H1 (cell line): ENCODE measurements around the gene SV2B. TPM values are rescaled to one million over a fixed set of nuclear protein-coding genes. Genes with fewer than 3 reads are reported as not detected.

Experiments used
- CTCF ChIA-PET: fragments of 300-600 bp; sonication (Branson Sonifier 250); formaldehyde crosslinking; loops from one replicate; lab custom pipeline; 2021; ENCODE audit not compliant: partially characterized antibody; lab: Charles Lee
- POLR2A ChIA-PET: fragments of 300-600 bp; sonication (Branson Sonifier 250); formaldehyde crosslinking; loops from one replicate; lab custom pipeline; 2021; ENCODE audit warnings: inconsistent platforms; ENCODE audit not compliant: partially characterized antibody; lab: Charles Lee
- DNase-seq, 2 experiments: peaks; one replicate each; pipeline versions ENCODE4 v3.0.0 to v3.0.0-alpha.2; 2010 to 2022; ENCODE audit warnings: low spot score in 2 of 2, low read depth in 1 of 2, mixed read lengths in 1 of 2
- FAIRE-seq: peaks from 2 replicates; lab custom pipeline; 2011; peaks lifted over from hg19 to GRCh38; lab: Jason Lieb, UNC
- H2AFZ ChIP-seq: 2 replicates; pipeline ENCODE4 v1.8.1; 2012; ENCODE audit warnings: low read length, inconsistent platforms
- H2AK5ac ChIP-seq: 2 replicates; pipeline ENCODE4 v1.6.1; 2013; ENCODE audit warnings: low read depth, low read length
- H2BK120ac ChIP-seq: replicated peaks from 2 replicates; pipeline ENCODE3; 2013; ENCODE audit warnings: low read depth, low read length, inconsistent platforms
- H2BK12ac ChIP-seq: 2 replicates; pipeline ENCODE4 v1.6.1; 2013; ENCODE audit warnings: low read depth, low read length
- H2BK15ac ChIP-seq: 2 replicates; pipeline ENCODE4 v1.6.1; 2013; ENCODE audit warnings: low read length
- H2BK20ac ChIP-seq: 2 replicates; pipeline ENCODE4 v1.6.1; 2013; ENCODE audit warnings: low read length
- H2BK5ac ChIP-seq: 2 replicates; pipeline ENCODE4 v1.6.1; 2013; ENCODE audit warnings: low read depth, low read length
- H3K14ac ChIP-seq: 2 replicates; pipeline ENCODE4 v1.6.1; 2013; ENCODE audit warnings: inconsistent platforms; ENCODE audit not compliant: insufficient read length
- H3K18ac ChIP-seq: 2 replicates; pipeline ENCODE4 v1.6.1; 2013; ENCODE audit warnings: low read length; ENCODE audit errors: extremely low read depth
- H3K23ac ChIP-seq: 2 replicates; pipeline ENCODE4 v1.6.1; 2013; ENCODE audit warnings: inconsistent platforms; ENCODE audit not compliant: insufficient read length
- H3K23me2 ChIP-seq: 2 replicates; pipeline ENCODE4 v1.6.1; 2013; ENCODE audit warnings: low read depth, low read length
- H3K27ac ChIP-seq: 2 replicates; pipeline ENCODE4 v1.6.1; 2011; ENCODE audit warnings: low read depth, low read length, inconsistent platforms
- H3K27me3 ChIP-seq, 4 experiments: replicated peaks in 1 of 4; 1 replicate in 1 of 4; 2 replicates in 3 of 4; pipeline versions ENCODE4 v1.6.1 to v1.8.1; 2011 to 2013; ENCODE audit warnings: low read length in 3 of 4, mild to moderate bottlenecking in 3 of 4, inconsistent platforms in 2 of 4, mixed read lengths in 2 of 4, moderate library complexity in 1 of 4; ENCODE audit not compliant: control insufficient read depth in 3 of 4, insufficient read depth in 3 of 4; ENCODE audit errors: extremely low read depth in 1 of 4
- H3K36me3 ChIP-seq, 4 experiments: 2 replicates each; pipeline versions ENCODE4 v1.6.1 to v1.8.1; 2011 to 2013; ENCODE audit warnings: mild to moderate bottlenecking in 4 of 4, low read length in 3 of 4, moderate library complexity in 2 of 4, control low read depth in 1 of 4, inconsistent platforms in 1 of 4; ENCODE audit not compliant: insufficient read depth in 4 of 4, control insufficient read depth in 2 of 4
- H3K4ac ChIP-seq: replicated peaks from 2 replicates; pipeline ENCODE3; 2013; ENCODE audit warnings: low read length, low read depth, mixed read lengths, inconsistent platforms; ENCODE audit not compliant: insufficient read length
- H3K4me1 ChIP-seq, 4 experiments: replicated peaks in 1 of 4; 1 replicate in 1 of 4; 2 replicates in 3 of 4; pipeline versions ENCODE4 v1.6.1 to v1.8.1; 2011 to 2013; ENCODE audit warnings: low read length in 3 of 4, inconsistent platforms in 2 of 4, mixed read lengths in 1 of 4; ENCODE audit not compliant: insufficient read depth in 4 of 4, control insufficient read depth in 3 of 4
- H3K4me2 ChIP-seq, 2 experiments: 2 replicates each; pipeline versions ENCODE4 v1.6.1 to v1.8.1; 2011 to 2013; ENCODE audit warnings: low read depth in 2 of 2, low read length in 2 of 2, control low read depth in 1 of 2, inconsistent platforms in 1 of 2, mild to moderate bottlenecking in 1 of 2; ENCODE audit not compliant: insufficient read depth in 1 of 2
- H3K4me3 ChIP-seq, 4 experiments: fragments of 200-600, 300-600 bp in 1 of 4; sonication (generic), shearing (Covaris generic), sonication (Bioruptor Twin) in 1 of 4; 2 replicates each; pipeline versions ENCODE4 v1.5.1 to v1.8.1; 2011 to 2016; ENCODE audit warnings: low read length in 4 of 4, low read depth in 3 of 4, control low read depth in 2 of 4, inconsistent platforms in 2 of 4, mild to moderate bottlenecking in 2 of 4, mixed read lengths in 1 of 4, moderate library complexity in 1 of 4; ENCODE audit not compliant: insufficient read depth in 2 of 4; ENCODE audit errors: extremely low read depth in 1 of 4
- H3K56ac ChIP-seq: replicated peaks from 2 replicates; pipeline ENCODE3; 2013; ENCODE audit warnings: low read depth, mild to moderate bottlenecking, mixed read lengths, low read length, inconsistent platforms; ENCODE audit not compliant: insufficient read length
- H3K79me1 ChIP-seq: 2 replicates; pipeline ENCODE4 v1.6.1; 2013; ENCODE audit warnings: low read depth, low read length, control low read depth
- H3K79me2 ChIP-seq, 2 experiments: 2 replicates each; pipeline versions ENCODE4 v1.6.1 to v1.8.1; 2012 to 2013; ENCODE audit warnings: low read length in 2 of 2, mild to moderate bottlenecking in 2 of 2, inconsistent platforms in 1 of 2; ENCODE audit not compliant: insufficient read depth in 2 of 2, control insufficient read depth in 1 of 2
- H3K9ac ChIP-seq, 4 experiments: replicated peaks in 1 of 4; 1 replicate in 1 of 4; 2 replicates in 3 of 4; pipeline versions ENCODE4 v1.6.1 to v1.8.1; 2011 to 2013; ENCODE audit warnings: low read depth in 3 of 4, low read length in 3 of 4, control low read depth in 2 of 4, mild to moderate bottlenecking in 2 of 4, moderate library complexity in 2 of 4, inconsistent platforms in 1 of 4; ENCODE audit errors: extremely low read depth in 1 of 4
- H3K9me3 ChIP-seq, 2 experiments: 2 replicates each; pipeline versions ENCODE4 v1.6.1 to v1.8.1; 2012 to 2013; ENCODE audit warnings: mild to moderate bottlenecking in 2 of 2, moderate library complexity in 2 of 2, control low read depth in 1 of 2, inconsistent platforms in 1 of 2, low read depth in 1 of 2, low read length in 1 of 2, mixed read lengths in 1 of 2; ENCODE audit not compliant: insufficient read depth in 2 of 2
- H4K20me1 ChIP-seq, 2 experiments: replicated peaks in 1 of 2; 2 replicates each; pipeline versions ENCODE3 to v1.8.1; 2011 to 2013; ENCODE audit warnings: inconsistent platforms in 2 of 2, low read length in 2 of 2, mild to moderate bottlenecking in 1 of 2; ENCODE audit not compliant: insufficient read depth in 2 of 2, control insufficient read depth in 1 of 2
- H4K5ac ChIP-seq: 2 replicates; pipeline ENCODE4 v1.6.1; 2013; ENCODE audit warnings: low read length, low read depth, mixed read lengths, inconsistent platforms; ENCODE audit not compliant: insufficient read length
- H4K8ac ChIP-seq: 2 replicates; pipeline ENCODE4 v1.8.0; 2013; ENCODE audit warnings: mild to moderate bottlenecking, moderate library complexity, low read length, inconsistent platforms; ENCODE audit not compliant: insufficient read depth; ENCODE audit errors: extremely low read depth
- H4K91ac ChIP-seq: replicated peaks from 2 replicates; pipeline ENCODE3; 2013; ENCODE audit warnings: low read length, mixed read lengths, inconsistent platforms; ENCODE audit not compliant: insufficient read length
- BRCA1 ChIP-seq: IDR thresholded peaks from 2 replicates; pipeline ENCODE4 v1.6.1; 2012; ENCODE audit warnings: low read depth, low read length, improper control_type of control experiment
- CREB1 ChIP-seq: IDR thresholded peaks from 2 replicates; pipeline ENCODE4 v1.6.1; 2012; ENCODE audit warnings: inconsistent platforms
- EGR1 ChIP-seq: IDR thresholded peaks from 2 replicates; pipeline ENCODE4 v1.6.1; 2011; ENCODE audit warnings: low read depth, low read length, borderline replicate concordance
- EZH2 ChIP-seq: fragments of 200-600 bp; sonication (generic); IDR thresholded peaks from 2 replicates; pipeline ENCODE4 v1.7.1; 2012; ENCODE audit warnings: low read depth, mild to moderate bottlenecking, moderate library complexity, low read length, inconsistent platforms; ENCODE audit not compliant: severe bottlenecking
- FOSL1 ChIP-seq: IDR thresholded peaks from 2 replicates; pipeline ENCODE4 v1.6.1; 2011; ENCODE audit warnings: mild to moderate bottlenecking, low read depth, low read length, moderate library complexity; ENCODE audit not compliant: insufficient read depth
- GTF2F1 ChIP-seq: IDR thresholded peaks from 2 replicates; pipeline ENCODE4 v1.6.1; 2012; ENCODE audit warnings: low read depth, low read length, improper control_type of control experiment, borderline replicate concordance
- NANOG ChIP-seq: IDR thresholded peaks from 2 replicates; pipeline ENCODE4 v1.6.1; 2011; ENCODE audit warnings: low read length, low read depth, mild to moderate bottlenecking, inconsistent platforms; ENCODE audit not compliant: insufficient read depth, poor library complexity, severe bottlenecking
- NRF1 ChIP-seq: IDR thresholded peaks from 2 replicates; pipeline ENCODE4 v1.6.1; 2011; ENCODE audit warnings: mild to moderate bottlenecking, low read depth, low read length, improper control_type of control experiment
- PHF8 ChIP-seq: fragments of 200-600 bp; sonication (generic); conservative IDR thresholded peaks from 2 replicates; pipeline ENCODE4 v1.7.1; 2012; ENCODE audit warnings: low read depth, mild to moderate bottlenecking, inconsistent platforms, low read length, moderate library complexity
- POU5F1 ChIP-seq: IDR thresholded peaks from 2 replicates; pipeline ENCODE4 v1.6.1; 2011; ENCODE audit warnings: low read depth, mild to moderate bottlenecking, low read length, moderate library complexity
- RAD21 ChIP-seq, 2 experiments: IDR thresholded peaks in 1 of 2; conservative IDR thresholded peaks in 1 of 2; 2 replicates each; pipeline ENCODE4 v1.6.1; 2011; ENCODE audit warnings: low read depth in 2 of 2, low read length in 2 of 2, improper control_type of control experiment in 1 of 2, inconsistent platforms in 1 of 2, mild to moderate bottlenecking in 1 of 2, moderate library complexity in 1 of 2
- RBBP5 ChIP-seq: IDR thresholded peaks from 2 replicates; pipeline ENCODE4 v1.7.1; 2012; ENCODE audit warnings: low read depth, mild to moderate bottlenecking, inconsistent platforms, low read length, moderate library complexity, borderline replicate concordance
- polyA plus RNA-seq, 7 experiments: library from polyadenylated mRNA; depleted of rRNA in 3 of 7; stranded (reverse) in 5 of 7; unstranded in 2 of 7; fragments of >200 nt in 5 of 7; fragments of 200-250 nt in 2 of 7; gene quantifications; 1 replicate in 5 of 7; 2 replicates in 1 of 7; 4 replicates in 1 of 7; pipeline versions ENCODE4 v1.2.1 to v1.2.3, GENCODE V29; 2011 to 2013; ENCODE audit warnings: missing spikeins in 2 of 7, mixed read lengths in 2 of 7
- total RNA-seq: library from RNA; stranded (reverse); fragmentation: NEBNext Ultra II Directional; extraction: Animal tissue kit (Norgen Biotek cat#: 25700); gene quantifications from 2 replicates; pipeline ENCODE4 v1.2.1, GENCODE V29; 2021
- TF ChIP-seq, protein P1 (sequence below): IDR thresholded peaks from 2 replicates; pipeline ENCODE4 v1.6.1; 2011; ENCODE audit warnings: low read length, improper control_type of control experiment

SV2B gene
- total and polyA plus RNA-seq, 2 of the 8 experiments (the other 6 are each of a cell fraction or from before 2014, with no cell fraction given): 0.09 to 0.20 TPM

DNA sequence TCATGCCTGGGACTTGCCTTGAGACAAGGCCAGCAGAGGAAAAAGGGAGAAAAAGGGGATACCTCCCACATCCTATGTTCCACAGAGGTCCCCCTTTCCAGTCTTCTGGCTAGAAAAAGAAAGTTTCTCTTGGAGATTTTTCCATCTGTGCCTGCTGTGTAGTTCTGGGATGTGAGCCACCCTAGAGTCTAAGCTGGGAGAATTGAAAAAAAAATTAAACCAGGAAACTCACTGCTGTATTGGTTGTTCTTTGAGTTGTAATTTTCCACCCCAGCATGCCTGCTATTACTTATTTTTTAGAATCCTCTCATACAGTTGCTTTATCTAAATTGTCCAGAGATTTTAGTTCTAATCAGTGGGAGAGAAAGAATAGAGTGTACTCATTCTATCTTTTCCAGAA is 68.4 kb downstream of the SV2B start:
- Histone ChIP-seq H4K20me1 (no peaks in the 10 kb centered on the region), H3K27ac (no peak overlapping the region), H3K9me3 (peaks cover 7 to 15% of the 10 kb centered on the region in 2 experiments), H3K56ac (no peak overlapping the region), H3K18ac (no peak overlapping the region), H3K36me3 (no peaks in the 10 kb centered on the region; a peak in 1 of 8 replicates), H3K14ac (no peak overlapping the region), H3K4me3 (no peak overlapping the region), H3K27me3 (no peaks in the 10 kb centered on the region), H3K23ac (no peak overlapping the region), H3K9ac (no peak overlapping the region), H3K4me2 (no peak overlapping the region), H4K8ac (no peak overlapping the region), H3K4ac (no peak overlapping the region), H3K79me2 (no peaks in the 10 kb centered on the region), H3K79me1 (no peaks in the 10 kb centered on the region), H3K4me1 (no peaks in the 10 kb centered on the region), H2BK15ac (no peak overlapping the region), H3K23me2 (no peaks in the 10 kb centered on the region), H2BK20ac (no peak overlapping the region), H2BK120ac (no peak overlapping the region), H4K91ac (no peak overlapping the region), H2BK12ac (no peak overlapping the region), H2AK5ac (no peak overlapping the region), H2AFZ (no peak overlapping the region), H4K5ac (no peak overlapping the region), H2BK5ac (no peak overlapping the region)
- FAIRE-seq (no peak), DNase-seq (no peak)
- ChIA-PET POLR2A (no interaction called here), CTCF (no interaction called here)
- TF ChIP-seq PHF8 (no peak), RAD21 (IDR thresholded peaks at IDR 0.05 in 1 of 2, conservative IDR thresholded peaks at IDR 0.05 in 1 of 2; ENCODE audit: low read depth in 2 of 2, low read length in 2 of 2) (no peak), BRCA1 (no peak), NANOG (no peak), EGR1 (no peak), POU5F1 (no peak), CREB1 (no peak), FOSL1 (no peak), RBBP5 (no peak), EZH2 (no peak), NRF1 (no peak), GTF2F1 (no peak)
- TF ChIP-seq, protein P1, sequence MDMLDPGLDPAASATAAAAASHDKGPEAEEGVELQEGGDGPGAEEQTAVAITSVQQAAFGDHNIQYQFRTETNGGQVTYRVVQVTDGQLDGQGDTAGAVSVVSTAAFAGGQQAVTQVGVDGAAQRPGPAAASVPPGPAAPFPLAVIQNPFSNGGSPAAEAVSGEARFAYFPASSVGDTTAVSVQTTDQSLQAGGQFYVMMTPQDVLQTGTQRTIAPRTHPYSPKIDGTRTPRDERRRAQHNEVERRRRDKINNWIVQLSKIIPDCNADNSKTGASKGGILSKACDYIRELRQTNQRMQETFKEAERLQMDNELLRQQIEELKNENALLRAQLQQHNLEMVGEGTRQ: no peak
